Right ventricle myocardium inferior (tissue), 1 donor: ENCODE data around the gene GEMIN8. TPM values are rescaled to one million over a fixed set of nuclear protein-coding genes. Genes with fewer than 3 reads are reported as not detected.

Experiments used
- ATAC-seq: fragments of 200-7000 bp; cut with Tn5 transposase; one replicate; pipeline ENCODE4 v1.9.1; 2020; ENCODE audit warnings: mild to moderate bottlenecking, moderate library complexity
- DNase-seq: peaks from one replicate; pipeline ENCODE4 v3.0.0; 2021; ENCODE audit errors: missing footprints
- intact Hi-C: fragments of 100-400 bp; cut with DNase I; formaldehyde crosslinking; loops from one replicate; pipeline ENCODE4 v1.11.0; 2022
- total RNA-seq: library from RNA; stranded (reverse); fragmentation: NEBNext Ultra II Directional; extraction: Animal tissue kit (Norgen Biotek cat#: 25700); gene quantifications from one replicate; pipeline ENCODE4 v1.2.1, GENCODE V29; 2021
- donor health status: DM: no; HTN: yes; CAD: no; lungs with severe emphysema.

GEMIN8 gene
- total RNA-seq, 1 donor from 2014 or later = 9.3 TPM

DNA sequence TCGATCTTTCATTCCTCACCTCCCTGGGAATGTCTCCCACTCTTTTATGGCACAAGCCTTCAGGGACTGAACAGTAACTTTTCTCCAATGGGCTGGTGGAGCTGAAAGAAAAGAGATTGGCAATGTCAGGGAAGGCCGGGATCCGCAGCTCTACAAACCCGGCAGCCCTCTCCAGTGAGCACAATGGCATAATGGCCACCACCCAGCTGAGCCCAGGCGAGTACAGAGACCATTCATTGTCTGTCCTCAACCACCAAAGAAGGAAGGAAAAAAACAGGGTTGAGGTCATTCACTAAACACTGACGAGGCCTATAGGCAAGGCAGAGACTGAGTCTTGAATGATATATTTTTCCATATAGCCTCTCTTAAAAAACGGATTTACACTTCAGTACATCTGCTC is 3.6 kb downstream of the GEMIN8 start:
- intact Hi-C loops = no loop called here
- DNase-seq (no peak), ATAC-seq (no peak)

DNA sequence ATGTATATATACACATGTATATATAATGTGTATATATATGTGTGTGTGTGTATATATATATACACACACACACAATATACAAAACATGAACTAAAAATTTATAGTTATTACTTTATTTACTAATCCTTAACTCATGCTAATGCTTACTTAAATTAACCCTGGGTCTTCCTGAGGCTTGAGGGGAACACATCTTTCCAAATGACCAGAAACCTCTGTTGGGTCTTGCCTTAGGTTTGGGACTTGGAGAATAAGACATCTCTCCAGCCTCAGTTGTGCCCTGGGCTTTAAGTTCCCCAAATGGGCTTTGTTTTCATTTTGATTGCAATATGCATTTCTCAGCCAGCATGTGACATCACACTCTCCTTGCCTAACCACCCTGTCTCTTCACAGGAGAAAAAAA is 7.7 kb downstream of the GEMIN8 start:
- DNase-seq (no peak), ATAC-seq (no peak)
- intact Hi-C loops = no loop called here

DNA sequence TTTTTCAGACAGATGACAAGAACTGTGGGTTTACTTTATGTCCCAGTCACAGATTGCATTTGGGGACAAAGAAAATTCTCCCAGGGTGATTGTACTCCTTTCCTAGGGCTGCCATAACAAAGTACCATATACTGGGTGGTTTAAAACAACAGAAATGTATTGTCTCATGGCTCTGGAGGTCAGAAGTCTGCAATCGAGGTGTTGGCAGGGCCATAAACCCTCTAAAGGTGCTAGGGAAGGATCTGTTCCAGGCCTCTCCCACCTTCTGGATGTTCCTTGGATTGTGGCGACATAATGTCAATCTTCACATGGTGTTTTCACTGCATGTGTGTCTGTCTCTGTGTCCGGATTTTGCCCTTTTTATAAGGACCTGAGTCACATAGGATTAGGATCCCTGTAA is 12.3 kb downstream of the GEMIN8 start:
- intact Hi-C loops = no loop called here
- ATAC-seq (no peak), DNase-seq (no peak)

DNA sequence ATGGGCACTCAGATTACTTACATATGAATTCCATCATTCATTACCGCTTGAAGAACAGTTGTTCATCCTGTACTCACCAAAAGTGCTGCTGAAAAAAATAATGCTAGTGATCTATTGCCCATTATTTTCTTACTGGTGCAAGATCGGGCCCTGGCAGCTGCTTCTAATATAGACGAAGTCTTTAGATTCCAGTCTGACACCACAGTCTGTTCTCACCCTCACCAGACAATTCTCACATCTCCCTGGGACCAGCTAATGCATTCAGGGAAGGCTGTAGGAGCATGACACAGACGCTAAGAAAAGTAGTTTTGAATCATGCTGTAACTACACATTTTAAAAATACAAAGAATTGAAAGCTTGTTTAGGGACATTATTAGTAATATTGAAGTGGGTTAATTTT is 13.8 kb downstream of the GEMIN8 start:
- intact Hi-C loops = no loop called here
- ATAC-seq (no peak), DNase-seq (no peak)

DNA sequence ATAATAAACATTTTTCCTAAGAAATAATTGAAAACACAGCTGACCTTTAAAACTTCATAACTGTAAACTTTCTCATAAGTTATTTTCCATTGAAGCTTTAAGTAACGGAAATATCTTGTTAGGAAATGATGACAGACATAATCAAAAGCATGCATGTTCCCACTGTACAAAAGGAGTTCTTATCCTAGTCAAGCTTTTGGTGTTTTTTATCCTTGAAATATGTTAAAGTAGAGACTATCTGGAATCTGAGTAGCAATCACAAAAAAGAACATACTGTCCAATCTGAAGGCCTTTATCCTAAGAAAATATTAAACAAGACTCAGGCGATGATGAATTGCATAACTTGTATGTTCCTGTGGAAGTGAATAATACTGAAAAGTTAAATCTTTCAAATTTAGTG is 14.4 kb downstream of the GEMIN8 start:
- DNase-seq (no peak), ATAC-seq (no peak)
- intact Hi-C loops = no loop called here

DNA sequence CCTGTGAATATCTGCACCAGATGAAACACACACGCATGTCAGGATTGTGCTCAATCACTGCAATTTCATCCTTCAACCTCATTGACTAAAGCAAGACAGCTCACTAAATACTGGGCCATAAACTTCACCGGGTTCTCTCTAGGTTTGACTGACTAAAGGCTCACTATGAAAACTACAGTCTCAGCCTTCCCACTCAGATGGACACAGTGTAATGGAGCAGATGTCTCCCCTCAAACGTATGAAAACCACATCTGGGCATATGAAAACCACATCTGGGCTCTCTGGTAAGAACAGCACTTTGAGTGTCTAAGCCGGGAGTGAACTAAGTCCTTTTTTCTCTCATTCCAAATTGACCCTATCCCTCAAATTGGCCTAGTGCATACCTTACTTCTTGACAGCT is 15.2 kb downstream of the GEMIN8 start:
- intact Hi-C loops = no loop called here
- DNase-seq = no peak
- ATAC-seq = no peak

DNA sequence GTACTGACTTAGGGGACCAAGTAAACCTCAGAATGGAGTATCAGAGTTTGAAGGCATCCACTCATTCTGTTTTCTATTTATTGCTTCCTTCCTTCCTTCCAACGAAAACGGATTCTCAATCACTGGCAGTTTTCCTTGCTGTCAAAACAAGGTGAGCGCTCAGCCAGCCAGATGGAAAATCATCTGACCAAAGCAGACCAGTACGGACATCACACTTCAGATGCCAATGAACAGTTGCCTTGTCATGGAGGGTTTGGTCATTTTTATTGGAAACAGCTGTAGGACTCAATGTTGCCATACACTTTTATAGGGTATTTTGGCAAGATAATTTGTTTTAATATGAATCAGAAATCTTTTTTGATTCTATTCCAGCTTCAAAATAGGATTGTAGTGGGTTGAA is 16.6 kb downstream of the GEMIN8 start:
- no peak for ATAC-seq

DNA sequence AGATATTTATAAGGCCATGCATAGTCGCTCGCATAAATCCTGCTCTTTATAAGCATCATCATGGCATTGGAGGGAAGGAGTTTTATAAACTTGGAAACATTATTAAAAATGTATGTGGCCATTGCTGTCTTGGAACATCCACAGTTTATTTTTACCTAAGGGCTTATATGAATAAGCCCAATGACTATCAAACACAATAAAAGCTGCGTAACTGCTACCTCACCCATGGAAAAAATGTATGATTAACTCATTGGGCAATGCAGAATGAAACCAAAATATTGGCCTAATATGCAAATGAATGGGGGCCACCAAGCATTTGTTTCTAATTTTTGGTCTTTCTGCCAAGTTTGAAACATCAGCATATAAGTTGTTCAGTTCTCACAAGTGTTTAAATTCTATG is 19.1 kb downstream of the GEMIN8 start:
- intact Hi-C loops = no loop called here
- no peak for ATAC-seq

More for the DNA sequence above, 16.6 kb downstream of the GEMIN8 start:
- intact Hi-C loops = no loop called here
- DNase-seq = no peak

DNA sequence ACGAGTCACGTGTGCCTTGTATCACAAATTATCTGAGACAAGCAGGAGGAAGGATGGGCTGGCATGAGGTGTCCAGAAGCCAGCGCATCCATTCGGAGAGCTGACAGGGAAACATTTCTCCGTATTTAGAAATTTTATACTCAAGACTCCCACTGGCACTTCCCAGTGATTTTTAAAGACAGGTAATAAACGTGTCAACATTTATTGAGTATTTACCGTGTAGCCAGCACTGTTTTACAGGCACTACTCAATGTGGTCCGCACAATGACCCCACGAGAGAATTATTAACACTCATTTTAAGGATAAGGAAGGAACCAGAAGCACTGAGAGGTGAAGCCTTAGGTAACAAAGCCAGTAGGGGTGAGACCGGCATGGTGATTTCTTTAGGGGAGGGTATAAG is 23.2 kb downstream of the GEMIN8 start:
- intact Hi-C loops = no loop called here
- DNase-seq (no peak), ATAC-seq (no peak)

More for the DNA sequence above, 19.1 kb downstream of the GEMIN8 start:
- no peak for DNase-seq

DNA sequence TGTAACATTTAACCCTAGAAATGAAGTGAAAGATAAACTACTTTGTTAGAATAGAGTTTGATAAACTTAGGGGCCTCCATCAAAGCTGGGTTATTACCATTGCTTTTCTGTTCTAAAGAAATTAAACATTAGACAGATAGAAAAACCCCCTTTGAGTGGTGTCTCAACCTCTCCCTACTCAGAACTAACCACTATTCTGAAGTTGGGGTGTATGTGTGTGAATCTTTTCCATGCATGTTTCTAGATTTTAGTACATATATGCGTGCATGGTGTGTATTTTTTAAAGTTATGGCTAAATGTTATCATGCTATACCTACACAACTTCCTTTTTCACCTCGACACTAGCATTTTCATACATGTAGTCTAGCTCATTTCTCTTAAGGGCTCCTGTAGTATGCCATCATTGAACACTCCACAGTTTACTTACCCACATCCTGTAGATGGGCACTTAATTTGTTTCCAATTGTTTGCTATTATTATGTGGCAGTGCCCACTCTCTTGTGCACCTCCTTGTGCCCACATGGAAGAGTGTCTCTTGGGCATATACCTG is 25.7 kb downstream of the GEMIN8 start:
- ATAC-seq (no peak), DNase-seq (no peak)
- intact Hi-C loops = no loop called here

DNA sequence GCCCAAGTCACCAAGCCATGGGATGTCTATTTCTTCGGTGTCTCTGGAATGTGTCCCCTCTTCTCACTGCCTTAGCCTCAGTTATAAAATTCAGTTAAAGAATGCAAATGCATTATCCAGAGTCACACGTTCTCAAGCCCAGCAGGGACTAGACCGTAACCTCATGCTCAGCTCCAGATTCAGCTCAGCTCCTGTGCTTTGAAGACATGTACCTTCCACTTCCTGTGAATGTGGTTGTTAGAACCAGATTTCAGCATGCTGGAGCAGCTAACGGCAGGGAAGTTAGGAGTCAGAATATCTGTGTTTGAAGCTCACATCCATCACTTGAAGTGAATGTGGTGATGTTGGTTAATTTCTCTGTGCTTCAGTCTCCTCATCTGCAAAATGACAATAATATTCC is 26.7 kb downstream of the GEMIN8 start:
- ATAC-seq = no peak
- intact Hi-C loops = no loop called here

DNA sequence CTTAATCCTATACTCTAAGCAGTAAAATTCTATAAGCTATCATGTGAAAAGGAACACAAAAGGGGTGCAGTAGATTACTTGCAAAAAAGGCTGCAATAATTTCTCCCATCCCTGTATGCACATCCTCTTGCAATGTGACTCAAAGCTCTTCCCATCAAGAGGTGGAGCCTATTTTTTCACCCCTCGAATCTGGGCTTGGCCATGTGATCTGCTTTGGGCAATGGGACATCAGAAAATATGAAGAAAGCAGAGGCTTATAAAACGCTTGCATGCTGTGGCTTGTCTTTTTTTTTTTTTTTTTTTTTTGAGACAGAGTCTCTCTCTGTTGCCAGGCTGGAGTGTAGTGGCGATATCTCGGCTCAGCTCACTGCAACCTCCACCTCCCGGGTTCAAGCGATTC is 33.0 kb downstream of the GEMIN8 start:
- ATAC-seq (no peak), DNase-seq (no peak)
- intact Hi-C loops = no loop called here

More for the DNA sequence above, 26.7 kb downstream of the GEMIN8 start:
- no peak for DNase-seq

DNA sequence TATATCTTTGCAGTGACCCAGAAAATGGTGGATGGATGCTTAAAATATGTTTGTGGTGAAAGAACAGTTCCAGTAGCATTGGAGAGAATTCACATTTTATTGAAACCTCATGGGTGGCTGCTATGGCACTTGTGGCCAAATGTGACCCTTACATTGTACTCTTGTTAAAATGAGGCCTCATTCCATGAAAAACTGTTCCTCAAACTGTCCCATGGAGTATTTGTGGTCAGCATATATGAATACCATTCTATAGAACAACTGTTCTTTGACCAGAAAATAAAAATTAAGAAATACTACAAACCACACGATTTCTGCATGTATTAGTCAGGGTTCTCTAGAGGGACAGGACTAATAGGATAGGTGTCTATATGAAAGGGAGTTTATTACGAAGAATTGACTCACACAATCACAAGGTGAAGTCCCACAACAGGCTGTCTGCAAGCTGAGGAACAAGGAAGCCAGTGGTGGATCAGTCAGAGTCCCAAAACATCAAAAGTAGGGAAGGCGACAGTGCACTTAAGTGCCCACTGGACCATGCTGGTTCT is 35.1 kb downstream of the GEMIN8 start:
- no peak for ATAC-seq
- intact Hi-C loops = no loop called here

DNA sequence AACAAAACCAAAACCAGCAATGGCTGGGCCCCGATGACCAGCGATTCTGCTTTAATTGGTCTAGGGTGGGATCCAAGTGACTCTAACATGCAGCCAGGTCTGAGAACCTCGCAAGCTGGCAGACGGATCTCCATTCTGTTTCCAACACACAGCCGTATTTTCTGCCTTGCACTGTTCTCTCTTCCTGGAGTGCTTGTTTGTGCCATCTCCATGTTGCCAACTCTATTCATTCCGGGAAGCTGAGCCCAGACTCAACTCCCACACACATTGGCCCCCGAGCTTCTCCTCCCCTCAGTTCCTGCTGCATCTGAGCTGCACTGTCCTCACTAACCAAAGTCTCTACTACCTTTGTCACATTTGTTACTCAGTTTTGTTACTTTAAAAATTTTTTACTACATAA is 35.6 kb downstream of the GEMIN8 start:
- DNase-seq = no peak
- no peak for ATAC-seq
- intact Hi-C loops = no loop called here

More for the DNA sequence above, 35.1 kb downstream of the GEMIN8 start:
- no peak for DNase-seq

DNA sequence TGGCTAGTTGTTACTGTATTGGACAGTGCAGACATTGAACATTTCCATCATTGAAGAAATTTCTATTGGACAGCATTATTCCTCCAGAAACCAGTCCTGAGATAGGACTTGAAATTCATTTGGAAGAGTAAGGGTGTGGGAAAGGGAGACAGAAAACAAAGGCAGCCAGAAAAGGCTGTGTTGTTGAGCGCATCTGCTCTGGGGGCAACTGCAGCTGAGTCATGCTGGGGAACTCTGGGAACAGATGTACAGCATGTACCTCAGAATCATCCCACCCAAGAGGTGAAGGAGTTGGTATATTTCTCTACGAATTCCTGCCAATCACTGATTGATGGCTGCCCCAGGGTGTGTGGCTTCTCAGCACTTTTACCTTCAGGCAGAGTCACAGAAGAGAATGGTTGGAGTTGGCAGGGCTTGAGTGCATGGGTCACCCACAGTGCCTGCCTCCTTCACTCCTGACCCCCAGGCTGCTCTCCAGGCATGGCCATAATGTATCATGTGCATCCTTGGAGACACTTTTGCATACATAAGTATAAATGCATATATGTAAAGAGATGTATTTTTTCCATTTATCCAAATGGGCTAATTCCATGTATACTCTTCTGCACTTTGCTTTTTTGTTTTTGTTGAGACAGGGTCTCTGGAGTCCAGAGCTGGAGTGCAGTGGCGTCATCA is 39.4 kb downstream of the GEMIN8 start:
- intact Hi-C loops = no loop called here
- ATAC-seq = no peak
- no peak for DNase-seq

DNA sequence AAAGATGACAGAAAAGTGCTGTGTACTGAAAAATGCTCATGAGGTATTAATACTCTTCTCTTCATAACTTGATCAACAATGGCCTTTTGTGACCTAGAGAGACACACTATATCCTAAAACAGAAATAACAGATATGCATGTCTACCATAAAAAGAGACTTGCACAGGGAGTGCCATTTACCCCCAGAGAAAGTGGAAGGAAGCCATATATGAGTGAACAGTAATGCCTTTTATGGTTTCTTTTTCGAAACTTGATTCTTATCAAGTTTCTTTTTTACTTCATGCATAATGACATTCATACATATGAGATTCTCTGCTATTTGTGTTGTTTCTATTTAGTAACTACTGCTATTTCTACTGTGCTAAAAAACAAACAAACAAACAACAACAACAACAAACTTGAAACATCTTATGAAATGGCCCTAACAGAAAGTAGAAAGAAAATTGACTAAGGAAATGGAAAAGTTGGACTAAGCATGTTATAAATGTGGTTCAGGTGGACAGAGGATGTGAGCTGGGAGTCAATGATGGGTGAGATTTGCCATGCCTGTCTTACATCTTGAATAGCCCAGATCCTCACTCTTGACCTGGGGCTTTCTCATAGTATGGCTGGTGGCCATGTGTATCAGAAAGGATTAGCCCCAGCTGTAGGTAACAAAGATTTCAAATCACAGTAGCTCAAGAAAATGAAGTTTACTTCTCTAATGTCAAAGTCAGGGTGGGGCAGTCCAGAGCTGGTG is 43.8 kb downstream of the GEMIN8 start:
- intact Hi-C loops = no loop called here
- ATAC-seq = no peak
- no peak for DNase-seq

DNA sequence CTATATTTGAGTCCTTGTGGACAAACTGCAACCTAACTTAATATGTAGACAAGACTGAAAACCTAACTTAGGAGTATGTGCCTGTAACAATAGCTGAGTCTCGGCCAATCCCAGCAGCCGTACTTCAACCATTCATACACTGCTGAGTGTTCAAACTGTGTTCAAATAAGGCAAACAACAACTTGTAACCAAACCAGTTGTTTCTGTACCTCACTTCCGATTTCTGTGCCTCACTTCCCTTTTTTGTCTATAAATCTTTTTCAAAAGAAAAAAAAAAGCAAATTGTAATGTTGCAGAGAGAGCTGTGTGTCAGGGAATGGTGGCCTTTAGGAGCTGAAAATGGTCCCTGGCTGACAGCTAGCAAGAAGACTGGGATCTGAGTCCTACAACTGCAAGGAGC is 46.0 kb downstream of the GEMIN8 start:
- ATAC-seq (no peak), DNase-seq (no peak)
- intact Hi-C loops = no loop called here

DNA sequence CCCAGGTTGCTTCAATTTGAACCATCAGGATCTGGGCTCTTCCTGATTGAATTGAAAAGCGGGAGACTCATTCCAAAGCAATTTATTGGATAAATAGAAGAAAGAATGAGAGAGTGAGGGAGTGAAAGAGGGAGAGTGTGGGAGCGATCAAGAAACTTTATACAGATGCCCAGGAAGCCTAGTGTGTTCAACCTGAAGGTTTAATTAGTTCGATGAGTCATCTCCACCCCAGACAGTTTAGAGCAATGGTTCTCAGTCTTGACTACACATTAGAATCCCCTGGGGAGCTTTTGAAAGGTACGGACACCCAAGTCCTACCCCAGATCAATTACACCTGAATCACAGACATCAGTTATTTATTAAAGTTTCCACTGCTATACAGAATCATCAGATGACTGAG is 61.5 kb downstream of the GEMIN8 start:
- ATAC-seq (no peak), DNase-seq (no peak)
- intact Hi-C loops = no loop called here

DNA sequence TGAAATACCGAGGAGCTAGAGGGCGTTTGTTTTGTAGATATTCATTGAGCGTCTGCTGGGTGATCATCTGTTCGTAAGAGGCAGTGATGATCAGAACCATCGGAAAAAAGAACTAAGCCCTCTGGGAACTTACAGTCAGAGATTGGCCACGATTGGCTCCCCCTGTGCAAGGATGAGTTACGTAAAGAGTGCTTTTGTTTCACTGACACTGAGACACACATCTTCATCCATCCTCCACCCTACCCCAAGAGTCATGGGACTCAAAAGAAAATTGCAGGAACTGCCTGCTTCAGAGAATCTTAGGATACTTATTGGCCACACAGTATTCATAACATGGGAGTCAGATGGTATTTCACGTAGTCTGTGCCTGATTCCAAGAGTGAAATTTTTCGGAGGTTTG is 62.1 kb downstream of the GEMIN8 start:
- DNase-seq (no peak), ATAC-seq (no peak)
- intact Hi-C loops = no loop called here

DNA sequence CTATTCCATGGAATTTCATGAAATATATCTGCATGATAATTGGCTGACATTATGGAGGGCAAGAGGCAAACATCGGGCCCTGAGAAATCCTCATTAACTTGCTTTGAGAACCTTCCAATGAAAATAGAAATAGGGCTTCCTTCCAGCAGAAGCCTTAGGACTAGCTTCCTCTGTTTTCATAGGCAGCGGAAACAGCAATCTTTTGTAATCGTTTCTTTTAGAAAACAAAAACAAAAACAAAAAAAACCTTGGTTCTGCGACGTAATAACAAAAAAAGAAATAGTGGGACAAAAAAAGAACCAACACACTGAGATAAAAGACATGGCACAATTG is 62.9 kb downstream of the GEMIN8 start:
- intact Hi-C loops = no loop called here
- DNase-seq = no peak
- no peak for ATAC-seq
